Mesendoderm (in vitro differentiated cells): Measurements from ENCODE around the gene POLD2.

Experiments
- DNase-seq: peaks from one replicate; pipeline ENCODE4 v3.0.0; 2013
- H2AK5ac ChIP-seq: 2 replicates; pipeline ENCODE4 v1.6.1; 2013; ENCODE audit warnings: low read length, inconsistent platforms
- H2BK120ac ChIP-seq: 2 replicates; pipeline ENCODE4 v1.6.1; 2013; ENCODE audit warnings: low read depth, mild to moderate bottlenecking, low read length, moderate library complexity, mixed read lengths
- H2BK15ac ChIP-seq: replicated peaks from 2 replicates; pipeline ENCODE4 v1.6.1; 2013; ENCODE audit warnings: low read depth, mild to moderate bottlenecking, moderate library complexity
- H2BK5ac ChIP-seq: 2 replicates; pipeline ENCODE4 v1.6.1; 2013; ENCODE audit warnings: low read length, inconsistent platforms
- H3K18ac ChIP-seq: 2 replicates; pipeline ENCODE4 v1.6.1; 2013; ENCODE audit warnings: mild to moderate bottlenecking, low read length, mixed read lengths
- H3K23ac ChIP-seq: one replicate; pipeline ENCODE4 v1.6.1; 2013; ENCODE audit warnings: low read length
- H3K27ac ChIP-seq: 2 replicates; pipeline ENCODE4 v1.5.1; 2013; ENCODE audit warnings: low read depth, mild to moderate bottlenecking, inconsistent platforms, low read length, moderate library complexity
- H3K27me3 ChIP-seq: 2 replicates; pipeline ENCODE4 v1.6.1; 2013; ENCODE audit warnings: low read length, control low read depth, mild to moderate bottlenecking, inconsistent platforms; ENCODE audit not compliant: insufficient read depth, poor library complexity
- H3K36me3 ChIP-seq: 2 replicates; pipeline ENCODE4 v1.6.1; 2013; ENCODE audit warnings: low read length, inconsistent platforms; ENCODE audit not compliant: control insufficient read depth, insufficient read depth
- H3K4ac ChIP-seq: one replicate; pipeline ENCODE4 v1.6.1; 2013; ENCODE audit warnings: low read depth, mild to moderate bottlenecking, low read length, moderate library complexity
- H3K4me1 ChIP-seq: 2 replicates; pipeline ENCODE4 v1.6.1; 2013; ENCODE audit warnings: low read depth, low read length, inconsistent platforms; ENCODE audit not compliant: control insufficient read depth
- H3K4me2 ChIP-seq: 2 replicates; pipeline ENCODE4 v1.6.1; 2013; ENCODE audit warnings: low read length
- H3K4me3 ChIP-seq: 2 replicates; pipeline ENCODE4 v1.5.1; 2013; ENCODE audit warnings: mild to moderate bottlenecking, low read length
- H3K56ac ChIP-seq: one replicate; pipeline ENCODE4 v1.6.1; 2013; ENCODE audit warnings: low read length
- H3K79me1 ChIP-seq: 2 replicates; pipeline ENCODE4 v1.6.1; 2013; ENCODE audit warnings: low read length, inconsistent platforms
- H3K79me2 ChIP-seq: 2 replicates; pipeline ENCODE4 v1.6.1; 2013; ENCODE audit warnings: mild to moderate bottlenecking, low read length; ENCODE audit not compliant: control insufficient read depth, insufficient read depth
- H3K9ac ChIP-seq: 2 replicates; pipeline ENCODE4 v1.6.1; 2013; ENCODE audit warnings: low read length, inconsistent platforms
- H4K5ac ChIP-seq: one replicate; pipeline ENCODE4 v1.6.1; 2013; ENCODE audit warnings: low read length
- H4K8ac ChIP-seq: one replicate; pipeline ENCODE4 v1.6.1; 2013; ENCODE audit warnings: low read depth, mild to moderate bottlenecking, control low read depth, low read length, moderate library complexity
- WGBS: extraction: QIAGEN DNeasy Blood & Tissue Kit; methylation state at CpG from one replicate; pipeline ENCODE4 v1.1.7; 2013; ENCODE audit warnings: low lambda C conversion rate, missing lambda C conversion rate; ENCODE audit not compliant: insufficient coverage; ENCODE audit errors: extremely low coverage; 5-methylcytosine and 5-hydroxymethylcytosine counted together

Gene POLD2

DNA sequence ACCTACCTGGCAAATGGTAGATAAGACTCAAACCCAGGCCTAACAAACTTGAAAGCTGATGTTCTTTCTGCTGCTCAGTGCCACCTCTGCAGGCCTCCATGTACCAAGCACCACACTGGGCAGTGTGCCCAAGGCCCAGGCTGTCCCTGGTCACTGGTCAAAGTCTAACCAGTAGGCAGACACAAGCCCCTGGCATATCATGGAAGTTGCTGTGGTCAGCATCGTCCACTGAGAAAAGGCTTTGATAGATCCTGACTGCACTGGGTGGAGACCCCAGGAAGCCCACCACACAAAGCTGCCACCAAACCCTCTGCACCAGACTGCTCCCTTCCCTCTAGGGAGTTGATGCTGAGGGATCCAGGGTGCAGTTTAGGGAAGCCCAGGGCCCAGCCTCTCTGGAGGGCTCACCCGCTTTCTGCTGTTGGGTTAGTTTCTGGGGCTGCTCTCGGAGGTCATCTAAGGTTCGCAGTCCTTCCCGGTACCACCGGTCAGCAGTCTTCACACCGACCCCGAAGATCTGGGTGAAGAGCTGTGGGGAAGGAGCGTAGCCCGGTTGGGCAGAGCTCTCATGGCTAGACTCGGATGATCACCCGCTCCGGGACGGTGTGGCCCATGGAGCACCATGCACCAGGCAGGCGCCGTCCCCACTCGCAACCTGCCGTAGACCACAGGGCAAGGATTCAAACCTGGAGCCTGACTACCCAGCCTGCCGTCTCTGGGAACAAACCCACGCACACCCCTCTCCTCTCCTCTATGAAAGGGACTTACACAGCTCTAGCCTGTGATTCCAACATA, 47.0 kb downstream of the POLD2 start:
- Histone ChIP-seq H4K8ac (no peak overlapping the region), H3K56ac (no peak overlapping the region), H2BK15ac (no peak overlapping the region), H3K4ac (no peak overlapping the region), H2BK5ac (no peak overlapping the region), H2BK120ac (no peak overlapping the region), H3K79me2 (no peaks in the 10 kb centered on the region), H3K79me1 (no peaks in the 10 kb centered on the region), H3K36me3 (peaks cover 3% of the 10 kb centered on the region), H3K4me1 (no peaks in the 10 kb centered on the region), H3K4me3 (no peak overlapping the region), H3K23ac (no peak overlapping the region), H3K27me3 (no peaks in the 10 kb centered on the region), H3K4me2 (no peak overlapping the region), H3K9ac (no peak overlapping the region), H3K18ac (no peak overlapping the region), H2AK5ac (no peak overlapping the region), H4K5ac (no peak overlapping the region), H3K27ac (no peak overlapping the region)
- WGBS = no CpG with 5 or more reads among the region's 20 CpGs
- DNase-seq = no peak

DNA sequence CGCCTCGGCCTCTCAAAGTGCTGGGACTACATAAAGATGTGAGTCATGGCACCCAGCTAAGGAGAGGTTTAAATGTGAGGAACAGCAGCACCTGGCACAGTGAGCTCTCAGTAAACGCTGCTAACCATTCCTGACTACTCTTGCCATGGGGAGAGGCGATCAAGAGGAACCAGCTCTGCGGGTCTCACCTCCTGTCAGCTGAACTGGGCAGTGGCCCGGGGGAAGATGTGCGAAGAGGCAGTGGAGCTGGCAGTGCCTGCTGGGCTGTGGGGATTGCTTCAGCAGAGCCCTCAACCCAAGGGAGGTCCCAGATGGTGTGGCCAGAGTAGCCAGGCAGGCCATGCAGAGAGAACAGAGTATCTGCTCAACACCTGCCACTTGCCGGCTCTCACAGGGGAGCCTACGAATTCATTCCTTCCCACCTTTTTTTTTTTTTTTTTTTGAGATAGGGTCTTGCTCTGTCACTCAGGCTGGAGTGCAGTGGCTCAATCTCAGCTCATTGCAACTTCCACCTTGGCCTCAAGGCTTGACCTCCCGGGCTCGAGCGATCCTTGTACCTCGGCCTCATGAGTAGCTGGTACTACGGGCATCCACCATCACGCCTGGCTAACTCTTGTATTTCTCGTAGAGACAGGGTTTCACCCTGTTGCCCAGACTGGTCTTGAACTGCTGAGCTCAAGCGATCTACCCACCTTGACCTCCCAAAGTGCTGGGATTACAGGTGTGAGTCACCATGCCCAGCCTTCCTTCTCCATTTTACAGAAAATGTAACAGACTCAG, 47.9 kb downstream of the POLD2 start:
- DNase-seq = no peak
- Histone ChIP-seq H3K79me1 (no peaks in the 10 kb centered on the region), H3K4me3 (no peak overlapping the region), H3K36me3 (peaks cover 3% of the 10 kb centered on the region), H2BK120ac (no peak overlapping the region), H3K9ac (no peak overlapping the region), H4K8ac (no peak overlapping the region), H2BK5ac (no peak overlapping the region), H3K4me2 (no peak overlapping the region), H3K79me2 (no peaks in the 10 kb centered on the region), H3K27ac (no peak overlapping the region), H3K18ac (no peak overlapping the region), H3K4ac (no peak overlapping the region), H2AK5ac (no peak overlapping the region), H3K23ac (no peak overlapping the region), H3K4me1 (no peaks in the 10 kb centered on the region), H2BK15ac (no peak overlapping the region), H3K56ac (no peak overlapping the region), H4K5ac (no peak overlapping the region), H3K27me3 (no peaks in the 10 kb centered on the region)
- WGBS = no CpG with 5 or more reads among the region's 17 CpGs

DNA sequence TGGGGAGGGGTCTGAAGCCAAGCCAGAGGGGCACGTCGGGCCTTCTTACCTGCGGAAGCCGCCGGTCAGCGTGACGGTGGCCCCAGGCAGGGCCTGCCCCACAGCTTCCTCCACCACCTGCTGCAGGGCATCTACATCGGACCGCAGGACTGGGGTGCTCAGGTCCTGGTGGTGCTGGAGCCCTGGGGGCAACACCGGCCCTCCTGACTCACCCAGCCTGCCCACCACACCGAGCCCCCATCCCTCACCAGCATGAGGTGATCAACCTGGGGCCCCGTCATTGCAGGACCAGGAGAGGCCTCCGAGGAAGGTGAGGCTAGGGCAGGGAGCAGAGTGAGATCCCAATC, 49.0 kb downstream of the POLD2 start:
- Histone ChIP-seq H2BK5ac (no peak overlapping the region), H2BK120ac (no peak overlapping the region), H3K27ac (no peak overlapping the region), H3K4me1 (no peaks in the 10 kb centered on the region), H3K4ac (no peak overlapping the region), H3K36me3 (peaks cover 3% of the 10 kb centered on the region), H3K9ac (no peak overlapping the region), H3K4me3 (no peak overlapping the region), H3K23ac (no peak overlapping the region), H2BK15ac (no peak overlapping the region), H3K56ac (no peak overlapping the region), H3K4me2 (no peak overlapping the region), H3K79me1 (no peaks in the 10 kb centered on the region), H2AK5ac (no peak overlapping the region), H3K79me2 (no peaks in the 10 kb centered on the region), H4K5ac (no peak overlapping the region), H4K8ac (no peak overlapping the region), H3K18ac (no peak overlapping the region), H3K27me3 (no peaks in the 10 kb centered on the region)
- WGBS = no CpG with 5 or more reads among the region's 13 CpGs
- no peak for DNase-seq

DNA sequence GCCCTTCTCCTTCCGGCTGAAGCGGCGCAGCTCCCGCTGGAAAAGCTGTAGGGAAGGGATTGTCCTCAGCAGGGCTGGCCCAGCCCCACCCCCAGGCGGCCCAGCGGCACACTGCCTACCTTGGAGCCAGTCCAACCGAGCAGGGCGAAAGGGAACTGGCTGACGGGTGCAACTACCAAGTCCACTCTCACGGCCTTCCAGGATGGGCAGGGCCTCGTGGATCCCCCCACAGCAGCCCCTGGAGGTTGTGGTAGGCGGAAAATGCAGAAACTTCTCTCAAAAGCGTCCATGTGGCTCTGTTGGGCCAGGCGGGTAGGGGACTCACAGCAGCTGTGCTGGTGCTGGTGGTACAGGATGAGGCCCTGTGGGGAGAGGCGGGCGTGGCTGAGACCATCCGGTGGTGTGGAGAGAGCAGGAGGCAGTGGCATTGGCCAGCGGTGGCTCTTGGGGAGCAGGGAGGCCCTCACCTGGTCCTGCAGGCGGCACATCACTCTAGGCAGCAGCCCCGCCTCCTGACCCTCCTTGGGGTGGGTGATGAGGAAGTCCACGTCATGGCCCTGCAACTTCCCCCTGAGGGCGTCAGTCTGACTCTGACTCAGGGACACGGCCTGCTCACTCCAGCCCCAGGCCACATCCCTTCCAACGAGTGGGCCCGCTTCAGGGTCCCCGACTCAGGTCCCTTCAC, 49.5 kb downstream of the POLD2 start:
- peaks cover 3% of the 10 kb centered on the region for H3K36me3 ChIP-seq
- no peak overlapping the region for H4K5ac ChIP-seq
- no peaks in the 10 kb centered on the region for H3K79me2 ChIP-seq

DNA sequence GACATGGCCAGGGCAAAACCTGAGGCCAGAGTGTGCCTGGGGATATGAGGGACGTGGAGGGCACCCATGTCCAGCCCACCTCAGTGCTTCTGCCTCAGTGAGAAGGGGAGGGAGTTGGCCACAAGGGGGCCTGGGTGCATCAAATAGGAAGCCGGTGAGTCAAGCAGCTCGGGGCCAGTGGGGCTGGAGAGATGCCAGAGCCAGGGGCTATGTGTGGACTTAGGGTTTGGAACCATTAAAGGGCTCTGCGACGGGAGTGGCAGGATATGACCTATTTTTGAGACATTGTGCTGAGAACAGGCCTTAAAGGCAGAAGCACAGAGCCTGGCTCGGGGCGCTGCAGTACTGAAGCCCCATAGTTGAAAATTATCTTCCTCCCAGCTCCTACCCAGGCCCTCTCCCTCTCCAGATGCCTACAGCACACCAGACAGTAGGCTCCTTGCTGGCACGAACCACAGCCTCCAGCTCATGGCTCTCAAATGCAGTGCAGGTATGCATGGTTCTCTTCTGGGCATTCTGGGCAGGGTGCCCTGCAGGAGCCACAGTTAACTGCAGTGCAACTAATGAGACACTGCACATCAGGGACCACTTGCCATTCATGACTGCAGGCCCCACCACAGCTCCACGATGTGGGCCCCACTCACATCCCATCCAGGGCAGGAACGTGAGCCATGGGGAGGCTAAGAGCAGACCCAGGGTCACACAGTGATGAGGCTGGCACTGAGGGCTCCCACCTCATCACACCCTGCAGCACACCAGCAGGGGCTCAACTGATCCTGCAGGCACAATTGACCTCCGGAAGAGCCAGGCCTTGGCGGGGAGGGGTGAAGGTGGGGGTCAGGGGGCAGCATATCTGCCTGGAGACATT, 50.8 kb downstream of the POLD2 start:
- Histone ChIP-seq H3K18ac (no peak overlapping the region), H3K27ac (no peak overlapping the region), H3K27me3 (no peaks in the 10 kb centered on the region), H3K36me3 (no peaks in the 10 kb centered on the region), H2BK15ac (no peak overlapping the region), H2AK5ac (no peak overlapping the region), H3K9ac (no peak overlapping the region), H4K5ac (no peak overlapping the region), H3K23ac (no peak overlapping the region), H3K79me2 (no peaks in the 10 kb centered on the region), H3K4me3 (no peak overlapping the region), H3K79me1 (no peaks in the 10 kb centered on the region), H4K8ac (no peak overlapping the region), H2BK5ac (no peak overlapping the region), H2BK120ac (no peak overlapping the region), H3K4ac (no peak overlapping the region), H3K4me2 (no peak overlapping the region), H3K4me1 (no peaks in the 10 kb centered on the region), H3K56ac (no peak overlapping the region)
- WGBS = no CpG with 5 or more reads among the region's 12 CpGs
- DNase-seq = peak; percentile 83

More for the DNA sequence above, 49.5 kb downstream of the POLD2 start:
- H3K4me3 ChIP-seq = no peak overlapping the region
- H3K23ac ChIP-seq = no peak overlapping the region
- no peak overlapping the region for H2BK120ac ChIP-seq
- H3K4ac ChIP-seq = no peak overlapping the region
- no peak overlapping the region for H3K18ac ChIP-seq
- no peak overlapping the region for H3K4me2 ChIP-seq
- DNase-seq = peak; percentile 68
- H3K4me1 ChIP-seq = no peaks in the 10 kb centered on the region
- no CpG with 5 or more reads among the region's 26 CpGs for WGBS
- no peak overlapping the region for H3K56ac ChIP-seq
- no peak overlapping the region for H3K9ac ChIP-seq
- H4K8ac ChIP-seq = no peak overlapping the region
- no peak overlapping the region for H2BK15ac ChIP-seq
- H3K79me1 ChIP-seq = no peaks in the 10 kb centered on the region
- no peaks in the 10 kb centered on the region for H3K27me3 ChIP-seq
- H2BK5ac ChIP-seq = no peak overlapping the region
- no peak overlapping the region for H2AK5ac ChIP-seq
- H3K27ac ChIP-seq = no peak overlapping the region
